Pancreas (tissue), 10 donors: Measurements from ENCODE around the gene ZFYVE28. TPM values are rescaled to one million over a fixed set of nuclear protein-coding genes. Genes with fewer than 3 reads are reported as not detected.

Experiments used
- ATAC-seq, 4 donors: fragments of 200-7000 bp; cut with Tn5 transposase; one replicate each; pipeline versions ENCODE4 v1.8.0 to v1.9.1; 2020; ENCODE audit warnings: mild to moderate bottlenecking in 4 of 4, moderate library complexity in 4 of 4
- DNase-seq, 6 donors: peaks; one replicate each; pipeline ENCODE4 v3.0.0-alpha.2; 2020
- FAIRE-seq: peaks from 2 replicates; lab custom pipeline; 2012; peaks lifted over from hg19 to GRCh38; lab: Jason Lieb, UNC
- H3K27ac ChIP-seq, 4 donors: fragments of 200-600 bp; sonication (generic); 1 replicate in 3 of 4; 2 replicates in 1 of 4; pipeline versions ENCODE4 v1.5.0 to v1.8.0; 2020
- H3K27me3 ChIP-seq, 4 donors: fragments of 200-600 bp; one replicate each; pipeline ENCODE4 v1.8.0; 2021
- H3K36me3 ChIP-seq, 3 donors: fragments of 200-600 bp; sonication (generic) in 1 of 3; one replicate each; pipeline versions ENCODE4 v1.5.0 to v1.8.0; 2020 to 2021
- H3K4me1 ChIP-seq, 3 donors: fragments of 200-600 bp; one replicate each; pipeline ENCODE4 v1.8.0; 2021
- H3K4me3 ChIP-seq, 4 donors: fragments of 200-600 bp; sonication (generic) in 2 of 4; one replicate each; pipeline versions ENCODE4 v1.5.0 to v1.8.0; 2020 to 2021
- H3K9me3 ChIP-seq, 4 donors: fragments of 200-600 bp; one replicate each; pipeline ENCODE4 v1.8.0; 2021
- WGBS, 2 donors: extraction: QIAGEN DNeasy Blood & Tissue Kit; methylation state at CpG; one replicate each; pipeline ENCODE4 v1.1.7; 2013; 5-methylcytosine and 5-hydroxymethylcytosine counted together
- intact Hi-C, 3 donors: fragments of 100-400 bp; cut with DNase I; formaldehyde crosslinking; loops; one replicate each; pipeline versions ENCODE4 v1.11.1 to v1.14.2; 2022
- polyA plus RNA-seq, 2 donors: library from polyadenylated mRNA; stranded (reverse); fragments of 200-250 nt; gene quantifications; one replicate each; pipeline ENCODE4 v1.2.3, GENCODE V29; 2013
- total RNA-seq, 6 donors: library from RNA; stranded (reverse); fragmentation: NEBNext Ultra II Directional in 4 of 6; extraction: Animal tissue kit (Norgen Biotek cat#: 25700) in 4 of 6; gene quantifications; one replicate each; pipeline versions ENCODE4 v1.2.1 to v1.2.4, GENCODE V29; 2021 to 2023
- TF ChIP-seq, protein P1 (sequence below), 4 donors: fragments of 200-600 bp; sonication (generic) in 3 of 4; IDR thresholded peaks; one replicate each; pipeline versions ENCODE4 v1.5.0 to v1.8.0; 2021; ENCODE audit warnings: antibody characterized with exemption in 4 of 4
- donor health status: healthy with polysubstance abuse.
- donor health status: DM: no; HTN: no; CAD: no; lungs with moderate emphysema.
- donor health status: DM: no; HTN: no; CAD: no.
- donor health status: control.
- donor health status: control.
- donor health status: Bipolar disorder and iron deficiency.
- donor health status: DM: yes; HTN: yes; CAD: no.
- donor health status: DM: no; HTN: no; CAD: no.
- donor health status: DM: no; HTN: no; CAD: no.
- donor health status: DM: yes; HTN: yes; CAD: no.

The ZFYVE28 gene
- total and polyA plus RNA-seq, 8 donors: 3.8 to 13.4 (median 6.0) TPM

DNA sequence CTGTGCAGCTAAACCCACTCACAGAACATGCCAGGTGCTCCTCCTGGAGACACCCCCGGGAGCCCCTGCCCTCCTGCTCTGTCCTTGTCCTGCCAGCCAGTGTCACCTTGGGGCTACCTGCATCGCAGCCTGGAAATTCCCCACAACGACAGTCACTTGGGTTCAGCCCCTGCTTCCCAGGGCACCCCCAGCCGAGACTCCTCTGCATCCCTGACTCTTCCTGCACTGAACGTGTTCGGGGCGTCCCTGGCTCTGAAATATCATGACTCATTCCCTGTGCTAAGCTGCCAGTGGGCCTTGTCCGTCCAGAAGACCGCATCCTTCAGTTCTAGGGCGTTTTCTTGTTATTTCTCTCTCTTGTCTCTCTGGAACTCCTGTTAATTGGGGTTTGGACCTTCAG is 6.1 kb upstream of the ZFYVE28 start:
- TF ChIP-seq, protein P1, sequence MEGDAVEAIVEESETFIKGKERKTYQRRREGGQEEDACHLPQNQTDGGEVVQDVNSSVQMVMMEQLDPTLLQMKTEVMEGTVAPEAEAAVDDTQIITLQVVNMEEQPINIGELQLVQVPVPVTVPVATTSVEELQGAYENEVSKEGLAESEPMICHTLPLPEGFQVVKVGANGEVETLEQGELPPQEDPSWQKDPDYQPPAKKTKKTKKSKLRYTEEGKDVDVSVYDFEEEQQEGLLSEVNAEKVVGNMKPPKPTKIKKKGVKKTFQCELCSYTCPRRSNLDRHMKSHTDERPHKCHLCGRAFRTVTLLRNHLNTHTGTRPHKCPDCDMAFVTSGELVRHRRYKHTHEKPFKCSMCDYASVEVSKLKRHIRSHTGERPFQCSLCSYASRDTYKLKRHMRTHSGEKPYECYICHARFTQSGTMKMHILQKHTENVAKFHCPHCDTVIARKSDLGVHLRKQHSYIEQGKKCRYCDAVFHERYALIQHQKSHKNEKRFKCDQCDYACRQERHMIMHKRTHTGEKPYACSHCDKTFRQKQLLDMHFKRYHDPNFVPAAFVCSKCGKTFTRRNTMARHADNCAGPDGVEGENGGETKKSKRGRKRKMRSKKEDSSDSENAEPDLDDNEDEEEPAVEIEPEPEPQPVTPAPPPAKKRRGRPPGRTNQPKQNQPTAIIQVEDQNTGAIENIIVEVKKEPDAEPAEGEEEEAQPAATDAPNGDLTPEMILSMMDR (IDR thresholded peaks at IDR 0.05): no peak
- Histone ChIP-seq H3K27ac (no peak overlapping the region), H3K4me1 (peaks cover 0 to 4% (median 0%) of the 10 kb centered on the region in 3 donors), H3K27me3 (no peaks in the 10 kb centered on the region), H3K36me3 (no peaks in the 10 kb centered on the region), H3K9me3 (no peaks in the 10 kb centered on the region), H3K4me3 (no peak overlapping the region)
- no peak for DNase-seq
- FAIRE-seq: no peak
- intact Hi-C loops: no loop called here
- no peak for ATAC-seq
- WGBS, 2 donors: 75 to 79% methylated on average over 10 of the region's 10 CpGs

DNA sequence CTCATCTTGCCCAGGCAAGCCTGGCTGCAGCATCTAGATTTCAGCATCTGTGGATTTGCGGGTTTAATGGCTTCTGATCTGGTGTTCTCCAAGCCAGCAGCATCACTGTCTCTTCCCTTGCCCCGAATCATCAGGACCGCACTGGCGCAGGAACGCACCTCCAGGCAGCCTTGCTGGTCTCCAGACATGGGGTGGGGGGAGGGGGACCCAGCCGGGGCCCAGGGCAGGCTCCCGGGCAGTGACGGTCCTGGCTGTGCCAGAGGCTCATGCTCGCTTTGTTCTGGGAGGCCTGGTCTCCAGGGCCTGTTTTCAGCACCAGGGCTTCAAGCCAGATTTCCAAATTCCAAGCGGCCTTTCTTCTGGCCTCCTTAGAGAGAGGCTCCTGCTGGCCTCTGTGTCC is 5.2 kb upstream of the ZFYVE28 start:
- Histone ChIP-seq H3K36me3 (no peaks in the 10 kb centered on the region), H3K9me3 (no peaks in the 10 kb centered on the region), H3K27me3 (no peaks in the 10 kb centered on the region), H3K4me1 (peaks cover 0 to 4% (median 0%) of the 10 kb centered on the region in 3 donors), H3K27ac (no peak overlapping the region), H3K4me3 (no peak overlapping the region)
- TF ChIP-seq, protein P1 (IDR thresholded peaks at IDR 0.05): no peak
- WGBS, 2 donors: 83 to 89% methylated on average over 10 of the region's 10 CpGs
- ATAC-seq (no peak), FAIRE-seq (no peak), DNase-seq (no peak)
- intact Hi-C loops: no loop called here

DNA sequence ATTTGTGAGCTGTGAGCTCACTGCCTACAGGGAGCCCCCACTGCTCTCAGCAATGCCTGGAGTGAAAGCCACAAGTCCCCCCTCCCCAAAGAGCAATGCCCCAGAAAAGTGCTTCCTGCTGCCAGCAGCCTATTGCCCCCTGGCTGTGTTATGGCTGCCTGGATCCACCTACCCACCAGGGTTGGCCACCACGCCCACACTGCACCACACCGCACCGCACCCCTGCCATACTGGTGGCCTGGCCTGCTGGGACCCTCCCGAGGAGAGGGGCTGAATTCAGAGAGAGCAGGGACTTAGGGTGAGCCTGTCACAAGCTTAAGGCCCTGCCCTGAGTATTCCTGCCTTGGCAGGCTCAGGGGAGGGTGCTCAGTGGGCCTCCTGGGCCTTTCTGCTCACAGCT is 4.6 kb upstream of the ZFYVE28 start:
- intact Hi-C loops: no loop called here
- ATAC-seq (no peak), FAIRE-seq (no peak), DNase-seq (no peak)
- no peaks in the 10 kb centered on the region for H3K36me3 ChIP-seq
- H3K27ac ChIP-seq: no peak overlapping the region
- WGBS, 2 donors: 80 to 87% methylated on average over 4 of the region's 4 CpGs
- H3K4me3 ChIP-seq: no peak overlapping the region
- no peaks in the 10 kb centered on the region for H3K27me3 ChIP-seq
- no peaks in the 10 kb centered on the region for H3K9me3 ChIP-seq
- H3K4me1 ChIP-seq: peaks cover 0 to 4% (median 0%) of the 10 kb centered on the region in 3 donors
- TF ChIP-seq, protein P1 (IDR thresholded peaks at IDR 0.05): no peak

DNA sequence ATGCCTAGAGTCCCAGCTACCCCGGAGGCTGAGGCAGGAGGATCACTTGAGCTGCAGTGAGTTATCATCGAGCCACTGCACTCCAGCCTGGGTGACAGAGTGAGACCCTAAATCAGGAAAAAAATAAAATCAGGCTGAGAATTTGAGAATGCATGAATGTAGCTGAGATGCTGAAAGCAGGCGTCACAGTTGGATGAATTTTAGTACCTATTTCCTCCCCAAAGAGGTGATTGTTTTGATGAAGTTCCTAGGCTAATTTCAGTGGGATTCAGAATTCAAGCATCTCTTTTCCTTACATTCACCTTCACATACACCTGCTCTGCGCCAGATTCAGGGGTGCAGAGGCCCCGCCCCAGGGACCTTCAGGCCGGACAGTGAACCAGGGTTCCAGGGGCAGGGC is 3.5 kb upstream of the ZFYVE28 start:
- DNase-seq: no peak
- intact Hi-C loops: no loop called here
- Histone ChIP-seq H3K36me3 (no peaks in the 10 kb centered on the region), H3K4me1 (peaks cover 0 to 4% (median 0%) of the 10 kb centered on the region in 3 donors), H3K4me3 (no peak overlapping the region), H3K27ac (no peak overlapping the region), H3K9me3 (no peaks in the 10 kb centered on the region), H3K27me3 (no peaks in the 10 kb centered on the region)
- 78 to 88% methylated on average over 6 of the region's 6 CpGs for WGBS, 2 donors
- TF ChIP-seq, protein P1 (IDR thresholded peaks at IDR 0.05): no peak
- no peak for FAIRE-seq
- ATAC-seq: no peak

DNA sequence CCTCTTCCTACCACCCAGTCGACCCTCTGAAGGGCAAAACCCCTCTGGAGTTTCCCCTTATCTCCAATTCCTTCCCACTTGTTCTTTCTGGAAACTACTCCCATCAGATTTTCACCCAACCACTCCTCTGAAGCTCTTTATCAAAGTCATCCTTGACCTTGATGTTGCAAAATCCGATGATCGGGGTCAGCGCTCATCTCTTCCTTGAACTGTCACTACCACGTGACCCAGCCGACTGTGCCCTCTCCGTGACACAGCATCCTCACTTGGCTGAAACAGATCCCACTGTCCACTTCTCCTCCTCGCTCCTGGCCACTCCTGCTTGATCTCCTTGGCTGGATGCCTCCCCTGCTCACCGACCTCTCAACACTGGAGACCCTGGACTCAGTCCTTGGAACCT is 1.4 kb upstream of the ZFYVE28 start:
- no peaks in the 10 kb centered on the region for H3K9me3 ChIP-seq
- H3K4me3 ChIP-seq: no peak overlapping the region
- TF ChIP-seq, protein P1 (IDR thresholded peaks at IDR 0.05): no peak
- H3K36me3 ChIP-seq: no peaks in the 10 kb centered on the region
- no peak overlapping the region for H3K27ac ChIP-seq
- H3K4me1 ChIP-seq: peaks cover 0 to 4% (median 0%) of the 10 kb centered on the region in 3 donors
- ATAC-seq (no peak), FAIRE-seq (no peak), DNase-seq (no peak)
- WGBS, 2 donors: 40 to 51% methylated on average over 9 of the region's 9 CpGs
- H3K27me3 ChIP-seq: no peaks in the 10 kb centered on the region
- intact Hi-C loops: no loop called here
